GM12878 (cell line): ENCODE data around the gene NSG1. TPM values are rescaled to one million over a fixed set of nuclear protein-coding genes. Genes with fewer than 3 reads are reported as not detected.

ENCODE experiments used
- ATAC-seq: fragments of 200-7000 bp; cut with Tn5 transposase; 3 replicates; pipeline ENCODE4 v1.9.1; 2020; ENCODE audit warnings: mild to moderate bottlenecking, moderate library complexity
- BruUV-seq: library from RNA; stranded (reverse); fragments of 400-500 nt; replicated peaks from 2 replicates; lab custom pipeline; 2021; lab: Mats Ljungman, UMichigan
- CTCF ChIA-PET: fragments of 300-600 bp; sonication (Branson Sonifier 250); formaldehyde crosslinking; extraction: SDS; loops from one replicate; lab custom pipeline; 2021; ENCODE audit warnings: inconsistent platforms; lab: Yijun Ruan, JAX
- POLR2A ChIA-PET: fragments of 350-600 bp; formaldehyde crosslinking; extraction: SDS; loops from one replicate; lab custom pipeline; 2021; ENCODE audit warnings: inconsistent platforms; lab: Charles Lee
- RAD21 ChIA-PET: fragments of 300-600 bp; sonication (Branson Sonifier 250); formaldehyde crosslinking; loops from one replicate; lab custom pipeline; 2023; ENCODE audit warnings: antibody characterized with exemption; ENCODE audit not compliant: unreplicated experiment; lab: Charles Lee
- SMC1A ChIA-PET: fragments of 300-600 bp; sonication (Branson Sonifier 250); formaldehyde crosslinking; loops from one replicate; lab custom pipeline; 2023; ENCODE audit not compliant: unreplicated experiment, uncharacterized antibody; lab: Charles Lee
- DNase-seq: peaks from one replicate; pipeline ENCODE4 v3.0.0-alpha.2; 2011; ENCODE audit warnings: low read depth, low spot score
- FAIRE-seq: peaks from 3 replicates; lab custom pipeline; 2011; peaks lifted over from hg19 to GRCh38; lab: Jason Lieb, UNC
- H2AFZ ChIP-seq: 2 replicates; pipeline ENCODE4 v1.6.0; 2011; ENCODE audit warnings: low read depth, low read length, control low read depth; ENCODE audit not compliant: control insufficient read depth
- H3K27ac ChIP-seq: 2 replicates; pipeline ENCODE4 v1.5.1; 2011; ENCODE audit warnings: control low read depth; ENCODE audit not compliant: control insufficient read depth, insufficient read depth
- H3K27me3 ChIP-seq, 2 experiments: replicated peaks in 1 of 2; 2 replicates each; pipeline versions ENCODE4 v1.6.0 to v1.6.1; 2011; ENCODE audit warnings: low read length in 1 of 2; ENCODE audit not compliant: control insufficient read depth in 2 of 2, insufficient read depth in 2 of 2
- H3K36me3 ChIP-seq, 2 experiments: 2 replicates each; pipeline ENCODE4 v1.5.1; 2011; ENCODE audit warnings: low read length in 1 of 2; ENCODE audit not compliant: control insufficient read depth in 2 of 2, insufficient read depth in 2 of 2
- H3K4me1 ChIP-seq: 2 replicates; pipeline ENCODE4 v1.6.1; 2011; ENCODE audit warnings: mild to moderate bottlenecking, low read length, moderate library complexity, mixed read lengths; ENCODE audit not compliant: control insufficient read depth, insufficient read depth
- H3K4me2 ChIP-seq: 2 replicates; pipeline ENCODE4 v1.6.0; 2011; ENCODE audit warnings: control low read depth; ENCODE audit not compliant: control insufficient read depth, insufficient read depth
- H3K4me3 ChIP-seq: fragments of 200-600 bp; sonication (generic); 2 replicates; pipeline ENCODE4 v1.5.1; 2016
- H3K79me2 ChIP-seq: 2 replicates; pipeline ENCODE4 v1.6.0; 2011; ENCODE audit warnings: low read length; ENCODE audit not compliant: control insufficient read depth, insufficient read depth
- H3K9ac ChIP-seq: 2 replicates; pipeline ENCODE4 v1.8.0; 2011; ENCODE audit warnings: low read length, control low read depth, mixed read lengths; ENCODE audit not compliant: control insufficient read depth, insufficient read depth
- H3K9me3 ChIP-seq: replicated peaks from 3 replicates; pipeline ENCODE4 v1.5.1; 2011; ENCODE audit warnings: mild to moderate bottlenecking, low read length; ENCODE audit not compliant: control insufficient read depth, insufficient read depth
- H4K20me1 ChIP-seq: 2 replicates; pipeline ENCODE4 v1.6.0; 2011; ENCODE audit not compliant: control insufficient read depth, insufficient read depth
- REST ChIP-seq: IDR thresholded peaks from 2 replicates; pipeline ENCODE4 v1.6.1; 2012; ENCODE audit warnings: mild to moderate bottlenecking, low read depth, low read length
- ZBED1 ChIP-seq: IDR thresholded peaks from 2 replicates; pipeline ENCODE4 v1.6.1; 2016; ENCODE audit warnings: borderline replicate concordance
- ZNF24 ChIP-seq: fragments of 450-650 bp; IDR thresholded peaks from 2 replicates; pipeline ENCODE4 v1.6.1; 2017; ENCODE audit warnings: antibody characterized with exemption, mild to moderate bottlenecking
- WGBS: methylation state at CpG from one replicate; pipeline ENCODE4 v1.1.6; 2016; ENCODE audit warnings: low lambda C conversion rate; ENCODE audit not compliant: insufficient replicate concordance, insufficient coverage; ENCODE audit errors: missing lambda C conversion rate; 5-methylcytosine and 5-hydroxymethylcytosine counted together
- in situ Hi-C: fragments of 300-500 bp; cut with MboI; formaldehyde crosslinking; loops from 9 replicates; pipeline ENCODE4 v1.14.3; 2018; ENCODE audit warnings: mixed read lengths
- intact Hi-C: fragments of 100-400 bp; cut with micrococcal nuclease; formaldehyde crosslinking; loops from one replicate; pipeline ENCODE4 v1.14.2; 2022; ENCODE audit not compliant: unreplicated experiment
- polyA plus RNA-seq, 11 experiments: library from polyadenylated mRNA; depleted of rRNA in 4 of 11; unstranded in 6 of 11; stranded (reverse) in 5 of 11; fragments of >200 nt; fragmentation: Nextera tagmentation in 4 of 11; fragmentation: Illumina TruSeq in 1 of 11; extraction: Ambion mirVana in 4 of 11; extraction: Trizol in 1 of 11; gene quantifications; 1 replicate in 1 of 11; 2 replicates in 10 of 11; pipeline versions ENCODE4 v1.2.1 to v1.2.3, GENCODE V29; 2011 to 2016; ENCODE audit warnings: inconsistent platforms in 2 of 11, missing spikeins in 2 of 11, low read depth in 1 of 11
- total RNA-seq, 4 experiments: library from RNA; depleted of rRNA in 3 of 4; stranded (reverse); fragments of >200 nt in 3 of 4; fragmentation: Illumina TruSeq in 1 of 4; extraction: Trizol in 1 of 4; gene quantifications; 2 replicates each; pipeline versions ENCODE4 v1.2.1 to v1.2.3, GENCODE V29; 2013 to 2021

The NSG1 gene
- total and polyA plus RNA-seq, 10 of the 15 experiments (the other 5 are each of a cell fraction or from before 2014, with no cell fraction given), result 0.03 to 0.19 (median 0.10) TPM; not detected in 5

DNA sequence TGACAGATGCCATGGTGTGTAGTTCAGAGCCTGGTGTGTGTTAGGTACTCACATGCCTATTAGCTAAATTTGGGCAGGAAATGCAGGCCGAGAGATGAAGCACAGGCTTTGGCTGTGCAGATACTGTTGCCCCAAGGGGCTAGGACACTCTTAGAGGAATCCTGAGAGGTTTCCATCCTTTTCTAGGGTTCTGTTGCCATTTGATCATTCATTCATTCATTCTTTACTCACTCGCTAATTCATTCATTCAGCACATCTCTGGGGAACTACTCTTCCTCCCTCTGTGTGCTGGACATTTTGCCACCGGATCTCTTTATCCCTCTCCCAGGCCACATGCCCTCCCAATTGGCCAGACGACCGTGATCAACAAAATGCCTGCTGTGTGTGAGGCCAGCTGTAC lies 43.9 kb upstream of the NSG1 start:
- BruUV-seq, result no TSS peak
- no peaks in the 10 kb centered on the region for H3K9me3 ChIP-seq
- no peaks in the 10 kb centered on the region for H3K79me2 ChIP-seq
- SMC1A ChIA-PET, result no interaction called here
- in situ Hi-C loops, result loop anchor here (25.0 kb wide), 1 partner anchor 356 kb away; no protein-coding TSS in a partner anchor
- RAD21 ChIA-PET, result no interaction called here
- no peak overlapping the region for H3K9ac ChIP-seq
- POLR2A ChIA-PET, result no interaction called here
- TF ChIP-seq ZBED1, result no peak
- peak; percentile 80; the same call in 1 of the 2 replicates for TF ChIP-seq ZNF24
- TF ChIP-seq REST, result no peak
- peaks cover 15% of the 10 kb centered on the region for H3K4me1 ChIP-seq
- no peak overlapping the region for H3K27ac ChIP-seq
- CTCF ChIA-PET, result interaction anchor here (0.7 to 1.4 kb wide), 4 partner anchors 10 to 92 kb away, joined by 3 to 5 read pairs (median 3); no protein-coding TSS in a partner anchor
- no peak overlapping the region for H3K4me3 ChIP-seq
- no peak overlapping the region for H2AFZ ChIP-seq
- no peak overlapping the region for H3K4me2 ChIP-seq
- WGBS, result 79% methylated on average over 5 of the region's 5 CpGs
- no peaks in the 10 kb centered on the region for H3K27me3 ChIP-seq
- ATAC-seq, result no peak
- H3K36me3 ChIP-seq, result no peaks in the 10 kb centered on the region
- DNase-seq, result no peak
- no peaks in the 10 kb centered on the region for H4K20me1 ChIP-seq
- FAIRE-seq, result no peak
- intact Hi-C loops, result no loop called here
